HL-60 (cell line): ENCODE data around the gene TRAF7.

Source experiments
- GABPA ChIP-seq: IDR thresholded peaks from 2 replicates; pipeline ENCODE4 v1.6.1; 2012; ENCODE audit warnings: low read depth
- POLR2AphosphoS5 ChIP-seq: IDR thresholded peaks from 2 replicates; pipeline ENCODE4 v1.6.1; 2012; ENCODE audit warnings: low read depth
- SPI1 ChIP-seq: IDR thresholded peaks from 2 replicates; pipeline ENCODE4 v1.6.1; 2012; ENCODE audit warnings: low read depth, mild to moderate bottlenecking, borderline replicate concordance
- TF ChIP-seq, protein P1 (sequence below): IDR thresholded peaks from one replicate; pipeline ENCODE4 v1.5.1; 2011; ENCODE audit warnings: low read length, control low read depth, inconsistent platforms; ENCODE audit not compliant: insufficient read depth
- TF ChIP-seq, protein P2 (sequence below): IDR thresholded peaks from 2 replicates; pipeline ENCODE4 v1.6.1; 2012; ENCODE audit warnings: low read depth; ENCODE audit not compliant: insufficient replicate concordance

DNA sequence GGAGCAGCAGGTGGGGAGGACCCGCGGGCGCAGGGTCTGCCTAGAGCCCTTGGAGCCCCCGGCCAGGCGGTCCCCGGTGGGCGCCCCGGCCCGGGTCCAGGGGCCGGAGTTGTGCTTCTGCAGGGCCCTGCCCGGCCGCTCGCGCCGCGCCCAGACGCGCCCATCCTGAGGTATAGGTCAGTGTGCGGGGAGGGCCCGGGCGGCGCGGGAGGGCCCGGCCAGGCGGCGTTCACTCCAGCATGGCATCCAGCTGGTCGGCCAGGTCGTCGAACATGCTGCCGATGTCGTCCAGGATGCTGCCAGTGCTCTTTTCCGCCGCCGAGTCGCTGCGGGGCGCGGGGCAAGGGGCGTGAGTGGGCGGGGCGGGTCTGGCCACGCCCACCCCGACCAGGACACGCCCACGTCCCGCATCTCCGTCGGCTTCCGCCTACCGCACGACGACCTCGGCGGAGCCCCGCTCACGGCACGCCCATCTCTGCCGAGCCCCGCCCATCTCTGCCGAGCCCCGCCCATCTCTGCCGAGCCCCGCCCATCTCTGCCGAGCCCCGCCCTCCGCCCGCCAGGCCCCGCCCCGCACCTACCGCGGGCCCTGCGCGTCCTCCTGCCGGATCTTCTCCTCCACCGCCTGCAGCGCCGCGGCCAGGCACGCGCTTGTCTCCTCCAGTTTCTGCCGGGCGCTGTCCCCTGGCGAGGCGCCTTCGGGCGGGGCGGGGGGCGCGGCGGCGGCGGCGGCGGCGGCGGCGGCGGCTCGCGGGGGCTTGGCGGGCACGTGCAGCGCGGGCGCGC is 22.9 kb downstream of the TRAF7 start:
- TF ChIP-seq, protein P1, sequence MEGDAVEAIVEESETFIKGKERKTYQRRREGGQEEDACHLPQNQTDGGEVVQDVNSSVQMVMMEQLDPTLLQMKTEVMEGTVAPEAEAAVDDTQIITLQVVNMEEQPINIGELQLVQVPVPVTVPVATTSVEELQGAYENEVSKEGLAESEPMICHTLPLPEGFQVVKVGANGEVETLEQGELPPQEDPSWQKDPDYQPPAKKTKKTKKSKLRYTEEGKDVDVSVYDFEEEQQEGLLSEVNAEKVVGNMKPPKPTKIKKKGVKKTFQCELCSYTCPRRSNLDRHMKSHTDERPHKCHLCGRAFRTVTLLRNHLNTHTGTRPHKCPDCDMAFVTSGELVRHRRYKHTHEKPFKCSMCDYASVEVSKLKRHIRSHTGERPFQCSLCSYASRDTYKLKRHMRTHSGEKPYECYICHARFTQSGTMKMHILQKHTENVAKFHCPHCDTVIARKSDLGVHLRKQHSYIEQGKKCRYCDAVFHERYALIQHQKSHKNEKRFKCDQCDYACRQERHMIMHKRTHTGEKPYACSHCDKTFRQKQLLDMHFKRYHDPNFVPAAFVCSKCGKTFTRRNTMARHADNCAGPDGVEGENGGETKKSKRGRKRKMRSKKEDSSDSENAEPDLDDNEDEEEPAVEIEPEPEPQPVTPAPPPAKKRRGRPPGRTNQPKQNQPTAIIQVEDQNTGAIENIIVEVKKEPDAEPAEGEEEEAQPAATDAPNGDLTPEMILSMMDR = no peak
- no peak for TF ChIP-seq POLR2AphosphoS5
- TF ChIP-seq, protein P2, sequence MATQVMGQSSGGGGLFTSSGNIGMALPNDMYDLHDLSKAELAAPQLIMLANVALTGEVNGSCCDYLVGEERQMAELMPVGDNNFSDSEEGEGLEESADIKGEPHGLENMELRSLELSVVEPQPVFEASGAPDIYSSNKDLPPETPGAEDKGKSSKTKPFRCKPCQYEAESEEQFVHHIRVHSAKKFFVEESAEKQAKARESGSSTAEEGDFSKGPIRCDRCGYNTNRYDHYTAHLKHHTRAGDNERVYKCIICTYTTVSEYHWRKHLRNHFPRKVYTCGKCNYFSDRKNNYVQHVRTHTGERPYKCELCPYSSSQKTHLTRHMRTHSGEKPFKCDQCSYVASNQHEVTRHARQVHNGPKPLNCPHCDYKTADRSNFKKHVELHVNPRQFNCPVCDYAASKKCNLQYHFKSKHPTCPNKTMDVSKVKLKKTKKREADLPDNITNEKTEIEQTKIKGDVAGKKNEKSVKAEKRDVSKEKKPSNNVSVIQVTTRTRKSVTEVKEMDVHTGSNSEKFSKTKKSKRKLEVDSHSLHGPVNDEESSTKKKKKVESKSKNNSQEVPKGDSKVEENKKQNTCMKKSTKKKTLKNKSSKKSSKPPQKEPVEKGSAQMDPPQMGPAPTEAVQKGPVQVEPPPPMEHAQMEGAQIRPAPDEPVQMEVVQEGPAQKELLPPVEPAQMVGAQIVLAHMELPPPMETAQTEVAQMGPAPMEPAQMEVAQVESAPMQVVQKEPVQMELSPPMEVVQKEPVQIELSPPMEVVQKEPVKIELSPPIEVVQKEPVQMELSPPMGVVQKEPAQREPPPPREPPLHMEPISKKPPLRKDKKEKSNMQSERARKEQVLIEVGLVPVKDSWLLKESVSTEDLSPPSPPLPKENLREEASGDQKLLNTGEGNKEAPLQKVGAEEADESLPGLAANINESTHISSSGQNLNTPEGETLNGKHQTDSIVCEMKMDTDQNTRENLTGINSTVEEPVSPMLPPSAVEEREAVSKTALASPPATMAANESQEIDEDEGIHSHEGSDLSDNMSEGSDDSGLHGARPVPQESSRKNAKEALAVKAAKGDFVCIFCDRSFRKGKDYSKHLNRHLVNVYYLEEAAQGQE = no peak
- TF ChIP-seq SPI1 = no peak
- TF ChIP-seq GABPA = no peak
